IMR-90 (cell line): ENCODE results near the gene CHST8. TPM values are rescaled to one million over a fixed set of nuclear protein-coding genes. Genes with fewer than 3 reads are reported as not detected.

Source experiments
- ATAC-seq: fragments of 200-7000 bp; cut with Tn5 transposase; 2 replicates; pipeline ENCODE4 v1.9.1; 2020; ENCODE audit warnings: low read depth, mild to moderate bottlenecking, moderate library complexity
- BruUV-seq: library from RNA; stranded (reverse); fragments of 400-500 nt; replicated peaks from 2 replicates; lab custom pipeline; 2021; lab: Mats Ljungman, UMichigan
- CTCF ChIA-PET: fragments of 300-600 bp; formaldehyde crosslinking; extraction: SDS; loops from one replicate; lab custom pipeline; 2021; ENCODE audit warnings: antibody characterized with exemption; lab: Yijun Ruan, JAX
- POLR2A ChIA-PET: fragments of 300-600 bp; sonication (Branson Sonifier 250); formaldehyde crosslinking; loops from one replicate; lab custom pipeline; 2022; ENCODE audit warnings: antibody characterized with exemption; ENCODE audit not compliant: unreplicated experiment; lab: Charles Lee
- DNase-seq: peaks from one replicate; pipeline ENCODE4 v3.0.0; 2013
- H2AFZ ChIP-seq: replicated peaks from 2 replicates; pipeline ENCODE3; 2013; ENCODE audit warnings: low read length, mild to moderate bottlenecking; ENCODE audit not compliant: poor library complexity
- H2AK5ac ChIP-seq: 2 replicates; pipeline ENCODE4 v1.6.1; 2013; ENCODE audit warnings: low read depth, low read length, inconsistent platforms
- H2AK9ac ChIP-seq: replicated peaks from 2 replicates; pipeline ENCODE3; 2013; ENCODE audit warnings: mild to moderate bottlenecking, low read depth, low read length, moderate library complexity; ENCODE audit not compliant: poor library complexity
- H2BK120ac ChIP-seq: 2 replicates; pipeline ENCODE4 v1.6.1; 2013; ENCODE audit warnings: low read depth, low read length, inconsistent platforms
- H2BK15ac ChIP-seq: 3 replicates; pipeline ENCODE4 v1.6.1; 2013; ENCODE audit warnings: low read depth, low read length, inconsistent platforms
- H2BK20ac ChIP-seq: 2 replicates; pipeline ENCODE4 v1.6.1; 2013; ENCODE audit warnings: low read depth, mild to moderate bottlenecking, inconsistent platforms, low read length, moderate library complexity
- H2BK5ac ChIP-seq: 2 replicates; pipeline ENCODE4 v1.6.1; 2013; ENCODE audit warnings: mild to moderate bottlenecking, low read depth, low read length, inconsistent platforms; ENCODE audit not compliant: poor library complexity, severe bottlenecking
- H3K14ac ChIP-seq: replicated peaks from 2 replicates; pipeline ENCODE4 v1.6.1; 2013; ENCODE audit warnings: low read depth, low read length, inconsistent platforms
- H3K18ac ChIP-seq: 2 replicates; pipeline ENCODE4 v1.6.1; 2013; ENCODE audit warnings: low read depth, low read length, control low read depth
- H3K23ac ChIP-seq: 2 replicates; pipeline ENCODE4 v1.6.1; 2013; ENCODE audit warnings: low read depth, low read length, inconsistent platforms
- H3K27ac ChIP-seq: 2 replicates; pipeline ENCODE4 v1.5.1; 2013; ENCODE audit warnings: mild to moderate bottlenecking, control low read depth, low read length; ENCODE audit not compliant: insufficient read depth
- H3K27me3 ChIP-seq: 2 replicates; pipeline ENCODE4 v1.6.1; 2013; ENCODE audit warnings: low read length; ENCODE audit not compliant: control insufficient read depth, insufficient read depth
- H3K36me3 ChIP-seq: 2 replicates; pipeline ENCODE4 v1.6.1; 2013; ENCODE audit warnings: low read length, mixed read lengths; ENCODE audit not compliant: control insufficient read depth, insufficient read depth
- H3K4ac ChIP-seq: 2 replicates; pipeline ENCODE4 v1.6.1; 2013; ENCODE audit warnings: low read depth, low read length, inconsistent platforms
- H3K4me1 ChIP-seq: 2 replicates; pipeline ENCODE4 v1.6.1; 2013; ENCODE audit warnings: low read length, mixed read lengths; ENCODE audit not compliant: control insufficient read depth, insufficient read depth
- H3K4me2 ChIP-seq: 2 replicates; pipeline ENCODE4 v1.6.1; 2013; ENCODE audit warnings: low read depth, mild to moderate bottlenecking, control low read depth, low read length, moderate library complexity
- H3K4me3 ChIP-seq: 2 replicates; pipeline ENCODE4 v1.5.1; 2013; ENCODE audit warnings: low read depth, mild to moderate bottlenecking, control low read depth, low read length, moderate library complexity; ENCODE audit not compliant: insufficient read depth
- H3K56ac ChIP-seq: 2 replicates; pipeline ENCODE4 v1.6.1; 2013; ENCODE audit warnings: low read length, inconsistent platforms; ENCODE audit not compliant: insufficient read depth; ENCODE audit errors: extremely low read depth
- H3K79me1 ChIP-seq, 2 experiments: 2 replicates each; pipeline ENCODE4 v1.6.1; 2013; ENCODE audit warnings: low read length in 2 of 2, inconsistent platforms in 1 of 2, low read depth in 1 of 2
- H3K9ac ChIP-seq: 2 replicates; pipeline ENCODE4 v1.6.1; 2013; ENCODE audit warnings: low read depth, low read length, control low read depth
- H3K9me1 ChIP-seq: 2 replicates; pipeline ENCODE4 v1.6.1; 2013; ENCODE audit warnings: low read length, inconsistent platforms; ENCODE audit not compliant: insufficient read depth
- H3K9me3 ChIP-seq: 2 replicates; pipeline ENCODE4 v1.6.1; 2013; ENCODE audit warnings: low read length; ENCODE audit not compliant: control insufficient read depth, insufficient read depth
- H4K20me1 ChIP-seq: 2 replicates; pipeline ENCODE4 v1.6.1; 2013; ENCODE audit warnings: low read length, inconsistent platforms; ENCODE audit not compliant: insufficient read depth
- H4K5ac ChIP-seq: 2 replicates; pipeline ENCODE4 v1.6.1; 2013; ENCODE audit warnings: mild to moderate bottlenecking, low read depth, low read length, control low read depth
- H4K8ac ChIP-seq, 2 experiments: 2 replicates each; pipeline ENCODE4 v1.6.1; 2013; ENCODE audit warnings: low read depth in 2 of 2, low read length in 2 of 2, control low read depth in 1 of 2, inconsistent platforms in 1 of 2
- H4K91ac ChIP-seq: 2 replicates; pipeline ENCODE4 v1.6.1; 2013; ENCODE audit warnings: low read depth, low read length, inconsistent platforms; ENCODE audit not compliant: insufficient read depth
- BHLHE40 ChIP-seq: fragments of 150-350 bp; IDR thresholded peaks from 2 replicates; pipeline ENCODE4 v1.6.1; 2016; ENCODE audit warnings: mild to moderate bottlenecking, low read depth, low read length
- POLR2A ChIP-seq: IDR thresholded peaks from 2 replicates; pipeline ENCODE4 v1.6.1; 2012; ENCODE audit warnings: mild to moderate bottlenecking, low read depth, low read length
- RAD21 ChIP-seq: IDR thresholded peaks from 2 replicates; pipeline ENCODE4 v1.6.1; 2012; ENCODE audit warnings: low read length, improper control_type of control experiment
- WGBS, 2 experiments: methylation state at CpG; one replicate each; pipeline versions ENCODE4 v1.1.5 to v1.1.7; 2013; ENCODE audit warnings: missing lambda C conversion rate in 2 of 2; ENCODE audit not compliant: insufficient read length in 1 of 2; ENCODE audit errors: extremely low coverage in 2 of 2; 5-methylcytosine and 5-hydroxymethylcytosine counted together
- dilution Hi-C: fragments of 300-500 bp; cut with HindIII; formaldehyde crosslinking; loops from one replicate; pipeline ENCODE4 v1.14.3; 2018; ENCODE audit warnings: low sequenced_read_pairs; ENCODE audit not compliant: unreplicated experiment
- in situ Hi-C: fragments of 300-500 bp; cut with MboI; formaldehyde crosslinking; loops from 3 replicates; pipeline ENCODE4 v1.14.3; 2019; ENCODE audit warnings: low sequenced_read_pairs, inconsistent platforms, mixed read lengths
- intact Hi-C: fragments of 100-400 bp; cut with micrococcal nuclease; formaldehyde crosslinking; loops from 2 replicates; pipeline ENCODE4 v1.10.0; 2022
- polyA plus RNA-seq, 3 experiments: library from polyadenylated mRNA; depleted of rRNA; stranded (reverse); fragments of >200 nt; gene quantifications; 2 replicates each; pipeline ENCODE4 v1.2.3, GENCODE V29; 2012; ENCODE audit warnings: low replicate concordance in 1 of 3
- total RNA-seq: library from RNA; depleted of rRNA; stranded (reverse); fragments of >200 nt; gene quantifications from 2 replicates; pipeline ENCODE4 v1.2.3, GENCODE V29; 2012

Gene CHST8
- total and polyA plus RNA-seq, 2 of the 4 experiments (the other 2 are of a cell fraction) = not detected

GRCh38 chr19:33612928-33613619 lies 8.7 kb upstream of the CHST8 start:
- Histone ChIP-seq H4K8ac (no peak overlapping the region), H2BK15ac (no peak overlapping the region), H3K27me3 (no peaks in the 10 kb centered on the region), H2BK5ac (no peak overlapping the region), H2AK5ac (no peak overlapping the region), H3K79me1 (no peaks in the 10 kb centered on the region), H4K91ac (no peak overlapping the region), H4K20me1 (no peaks in the 10 kb centered on the region), H3K9me1 (no peaks in the 10 kb centered on the region), H3K4me3 (no peak overlapping the region), H3K23ac (no peak overlapping the region), H3K18ac (no peak overlapping the region), H3K4ac (no peak overlapping the region), H3K9me3 (no peaks in the 10 kb centered on the region), H4K5ac (no peak overlapping the region), H2AK9ac (no peak overlapping the region), H2BK120ac (no peak overlapping the region), H3K14ac (no peak overlapping the region), H3K36me3 (no peaks in the 10 kb centered on the region), H2AFZ (peak overlapping the region; percentile 43), H2BK20ac (no peak overlapping the region), H3K4me1 (no peaks in the 10 kb centered on the region), H3K27ac (no peak overlapping the region), H3K9ac (no peak overlapping the region), H3K56ac (no peak overlapping the region), H3K4me2 (no peak overlapping the region)
- WGBS, 2 experiments = 46% methylated on average over 3 of the region's 11 CpGs; no CpG with 5 or more reads in 1 of the 2 experiments
- TF ChIP-seq POLR2A = no peak
- TF ChIP-seq BHLHE40 = no peak
- TF ChIP-seq RAD21 = no peak
- no peak for DNase-seq
- no TSS peak for BruUV-seq
- ATAC-seq = no peak
- in situ Hi-C loops (no loop called here), dilution Hi-C loops (no loop called here), intact Hi-C loops (no loop called here)
- CTCF ChIA-PET = interaction anchor here (0.6 kb wide), 1 partner anchor 279 kb away, joined by 4 read pairs; no protein-coding TSS in a partner anchor
- POLR2A ChIA-PET = no interaction called here
